GM23338 (cell line): Measurements from ENCODE around the gene FAM227B. TPM values are rescaled to one million over a fixed set of nuclear protein-coding genes. Genes with fewer than 3 reads are reported as not detected.

Experiments
- ATAC-seq: fragments of 200-7000 bp; cut with Tn5 transposase; 3 replicates; pipeline ENCODE4 v1.9.1; 2020
- DNase-seq: peaks from one replicate; pipeline ENCODE4 v3.0.0-alpha.2; 2015; ENCODE audit warnings: low spot score
- H2AFZ ChIP-seq: fragments of 200-600 bp; sonication (generic); 2 replicates; pipeline ENCODE4 v1.8.0; 2016; ENCODE audit warnings: antibody characterized with exemption, mild to moderate bottlenecking, moderate library complexity
- H3F3A ChIP-seq: fragments of 200-600 bp; sonication (generic); replicated peaks from 2 replicates; pipeline ENCODE4 v1.8.0; 2017; ENCODE audit warnings: antibody characterized with exemption, mixed run types, low read depth
- H3K27ac ChIP-seq: fragments of 200-600 bp; sonication (generic); 2 replicates; pipeline ENCODE4 v1.6.1; 2016; ENCODE audit warnings: low read depth
- H3K27me3 ChIP-seq: fragments of 200-600 bp; sonication (generic); 2 replicates; pipeline ENCODE4 v1.8.0; 2016; ENCODE audit warnings: mild to moderate bottlenecking, mixed run types, moderate library complexity; ENCODE audit not compliant: insufficient read depth
- H3K36me3 ChIP-seq: fragments of 200-600 bp; sonication (generic); 2 replicates; pipeline ENCODE4 v1.8.0; 2016; ENCODE audit warnings: mild to moderate bottlenecking; ENCODE audit not compliant: insufficient read depth
- H3K4me1 ChIP-seq: fragments of 200-600 bp; sonication (generic); 2 replicates; pipeline ENCODE4 v1.8.0; 2016; ENCODE audit warnings: mild to moderate bottlenecking, moderate library complexity; ENCODE audit not compliant: insufficient read depth
- H3K4me2 ChIP-seq: fragments of 200-600 bp; sonication (generic); 2 replicates; pipeline ENCODE4 v1.7.1; 2017; ENCODE audit warnings: mixed run types
- H3K4me3 ChIP-seq: fragments of 200-600 bp; sonication (generic); 2 replicates; pipeline ENCODE4 v1.6.1; 2016; ENCODE audit warnings: mixed run types
- H3K79me2 ChIP-seq: fragments of 200-600 bp; sonication (generic); replicated peaks from 2 replicates; pipeline ENCODE4 v1.8.0; 2017; ENCODE audit warnings: mild to moderate bottlenecking; ENCODE audit not compliant: insufficient read depth
- H3K9me2 ChIP-seq: fragments of 200-600 bp; sonication (generic); 2 replicates; pipeline ENCODE4 v1.8.0; 2017; ENCODE audit not compliant: insufficient read depth
- H4K20me1 ChIP-seq: fragments of 200-600 bp; sonication (generic); replicated peaks from 2 replicates; pipeline ENCODE4 v1.8.0; 2017; ENCODE audit warnings: mild to moderate bottlenecking; ENCODE audit not compliant: insufficient read depth
- H3K27ac Mint-ChIP-seq: 2 replicates; pipeline ENCODE4 v1.8.0; 2020; ENCODE audit warnings: inconsistent platforms, mild to moderate bottlenecking, moderate library complexity, mixed read lengths
- H3K27me3 Mint-ChIP-seq: 3 replicates; pipeline ENCODE4 v1.8.0; 2022; ENCODE audit warnings: low read depth, mild to moderate bottlenecking, moderate library complexity, mixed read lengths, inconsistent platforms; ENCODE audit not compliant: insufficient read depth, poor library complexity
- H3K36me3 Mint-ChIP-seq: 3 replicates; pipeline ENCODE4 v1.8.0; 2021; ENCODE audit warnings: low read depth, mild to moderate bottlenecking, inconsistent platforms, moderate library complexity, mixed read lengths
- H3K4me1 Mint-ChIP-seq: 3 replicates; pipeline ENCODE4 v1.8.0; 2020; ENCODE audit warnings: mild to moderate bottlenecking, inconsistent platforms, mixed read lengths
- H3K4me3 Mint-ChIP-seq: 3 replicates; pipeline ENCODE4 v1.8.0; 2021; ENCODE audit warnings: moderate library complexity, mild to moderate bottlenecking, inconsistent platforms, mixed read lengths
- H3K9me3 Mint-ChIP-seq: 3 replicates; pipeline ENCODE4 v1.8.0; 2020; ENCODE audit warnings: moderate library complexity, mild to moderate bottlenecking, inconsistent platforms, mixed read lengths
- CREB1 ChIP-seq: fragments of 250-450 bp; sonication (Bioruptor Pico); IDR thresholded peaks from 2 replicates; pipeline ENCODE4 v1.5.0; 2020; ENCODE audit warnings: low read depth, mild to moderate bottlenecking, moderate library complexity
- EZH2 ChIP-seq: fragments of 200-600 bp; sonication (generic); IDR thresholded peaks from one replicate; pipeline ENCODE4 v1.8.0; 2017; ENCODE audit warnings: antibody characterized with exemption, mild to moderate bottlenecking, low read depth; ENCODE audit not compliant: unreplicated experiment
- NANOG ChIP-seq: IDR thresholded peaks from 2 replicates; pipeline ENCODE4 v1.6.1; 2016; ENCODE audit warnings: antibody characterized with exemption, borderline replicate concordance
- ZNF331 ChIP-seq: fragments of 250-450 bp; sonication (Bioruptor Pico); IDR thresholded peaks from 2 replicates; pipeline ENCODE4 v1.5.0; 2020; ENCODE audit warnings: low read depth, mild to moderate bottlenecking, moderate library complexity
- polyA plus RNA-seq: library from polyadenylated mRNA; unstranded; fragments of >200 nt; fragmentation: Nextera tagmentation; extraction: Ambion mirVana; gene quantifications from 2 replicates; pipeline ENCODE4 v1.2.1, GENCODE V29; 2016
- total RNA-seq: library from RNA; depleted of rRNA; stranded (reverse); fragments of >200 nt; shearing (Covaris generic); gene quantifications from 2 replicates; pipeline ENCODE4 v1.2.3, GENCODE V29; 2014
- TF ChIP-seq, protein P1 (sequence below): fragments of 250-450 bp; sonication (Bioruptor Pico); IDR thresholded peaks from 2 replicates; pipeline ENCODE4 v1.5.0; 2020; ENCODE audit warnings: mild to moderate bottlenecking, moderate library complexity
- TF ChIP-seq, protein P2 (sequence below), 2 experiments: fragments of 200-600 bp in 1 of 2; sonication (generic) in 1 of 2; conservative IDR thresholded peaks; 2 replicates each; pipeline versions ENCODE4 v1.5.1 to v1.6.1; 2016 to 2017; ENCODE audit warnings: antibody characterized with exemption in 2 of 2, low read depth in 2 of 2, mild to moderate bottlenecking in 2 of 2, moderate library complexity in 1 of 2
- TF ChIP-seq, protein P3 (sequence below): IDR thresholded peaks from 2 replicates; pipeline ENCODE4 v1.6.1; 2016; ENCODE audit warnings: antibody characterized with exemption

FAM227B gene
- total and polyA plus RNA-seq, 2 experiments from 2014 or later: 2.6 to 10.2 TPM

DNA sequence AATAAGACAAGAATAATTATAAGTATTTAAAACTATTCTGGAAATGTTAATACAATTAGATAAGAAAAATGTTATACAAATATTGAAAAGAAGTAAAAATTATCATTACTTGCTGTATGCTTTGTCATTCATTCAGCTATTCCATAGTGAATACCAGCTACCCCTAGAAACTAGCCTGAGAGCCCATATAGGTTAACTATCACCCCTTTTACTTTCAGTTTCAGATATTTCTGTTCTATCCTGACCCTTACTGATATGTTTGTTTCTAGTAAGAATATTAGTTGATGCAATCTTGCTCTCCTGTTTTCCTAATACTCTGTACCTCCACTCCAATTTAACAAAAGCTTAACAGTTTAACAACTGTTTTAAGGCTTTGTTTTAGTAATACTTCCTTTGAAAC lies 31.6 kb downstream of the FAM227B start (continued):
- TF ChIP-seq, protein P1, sequence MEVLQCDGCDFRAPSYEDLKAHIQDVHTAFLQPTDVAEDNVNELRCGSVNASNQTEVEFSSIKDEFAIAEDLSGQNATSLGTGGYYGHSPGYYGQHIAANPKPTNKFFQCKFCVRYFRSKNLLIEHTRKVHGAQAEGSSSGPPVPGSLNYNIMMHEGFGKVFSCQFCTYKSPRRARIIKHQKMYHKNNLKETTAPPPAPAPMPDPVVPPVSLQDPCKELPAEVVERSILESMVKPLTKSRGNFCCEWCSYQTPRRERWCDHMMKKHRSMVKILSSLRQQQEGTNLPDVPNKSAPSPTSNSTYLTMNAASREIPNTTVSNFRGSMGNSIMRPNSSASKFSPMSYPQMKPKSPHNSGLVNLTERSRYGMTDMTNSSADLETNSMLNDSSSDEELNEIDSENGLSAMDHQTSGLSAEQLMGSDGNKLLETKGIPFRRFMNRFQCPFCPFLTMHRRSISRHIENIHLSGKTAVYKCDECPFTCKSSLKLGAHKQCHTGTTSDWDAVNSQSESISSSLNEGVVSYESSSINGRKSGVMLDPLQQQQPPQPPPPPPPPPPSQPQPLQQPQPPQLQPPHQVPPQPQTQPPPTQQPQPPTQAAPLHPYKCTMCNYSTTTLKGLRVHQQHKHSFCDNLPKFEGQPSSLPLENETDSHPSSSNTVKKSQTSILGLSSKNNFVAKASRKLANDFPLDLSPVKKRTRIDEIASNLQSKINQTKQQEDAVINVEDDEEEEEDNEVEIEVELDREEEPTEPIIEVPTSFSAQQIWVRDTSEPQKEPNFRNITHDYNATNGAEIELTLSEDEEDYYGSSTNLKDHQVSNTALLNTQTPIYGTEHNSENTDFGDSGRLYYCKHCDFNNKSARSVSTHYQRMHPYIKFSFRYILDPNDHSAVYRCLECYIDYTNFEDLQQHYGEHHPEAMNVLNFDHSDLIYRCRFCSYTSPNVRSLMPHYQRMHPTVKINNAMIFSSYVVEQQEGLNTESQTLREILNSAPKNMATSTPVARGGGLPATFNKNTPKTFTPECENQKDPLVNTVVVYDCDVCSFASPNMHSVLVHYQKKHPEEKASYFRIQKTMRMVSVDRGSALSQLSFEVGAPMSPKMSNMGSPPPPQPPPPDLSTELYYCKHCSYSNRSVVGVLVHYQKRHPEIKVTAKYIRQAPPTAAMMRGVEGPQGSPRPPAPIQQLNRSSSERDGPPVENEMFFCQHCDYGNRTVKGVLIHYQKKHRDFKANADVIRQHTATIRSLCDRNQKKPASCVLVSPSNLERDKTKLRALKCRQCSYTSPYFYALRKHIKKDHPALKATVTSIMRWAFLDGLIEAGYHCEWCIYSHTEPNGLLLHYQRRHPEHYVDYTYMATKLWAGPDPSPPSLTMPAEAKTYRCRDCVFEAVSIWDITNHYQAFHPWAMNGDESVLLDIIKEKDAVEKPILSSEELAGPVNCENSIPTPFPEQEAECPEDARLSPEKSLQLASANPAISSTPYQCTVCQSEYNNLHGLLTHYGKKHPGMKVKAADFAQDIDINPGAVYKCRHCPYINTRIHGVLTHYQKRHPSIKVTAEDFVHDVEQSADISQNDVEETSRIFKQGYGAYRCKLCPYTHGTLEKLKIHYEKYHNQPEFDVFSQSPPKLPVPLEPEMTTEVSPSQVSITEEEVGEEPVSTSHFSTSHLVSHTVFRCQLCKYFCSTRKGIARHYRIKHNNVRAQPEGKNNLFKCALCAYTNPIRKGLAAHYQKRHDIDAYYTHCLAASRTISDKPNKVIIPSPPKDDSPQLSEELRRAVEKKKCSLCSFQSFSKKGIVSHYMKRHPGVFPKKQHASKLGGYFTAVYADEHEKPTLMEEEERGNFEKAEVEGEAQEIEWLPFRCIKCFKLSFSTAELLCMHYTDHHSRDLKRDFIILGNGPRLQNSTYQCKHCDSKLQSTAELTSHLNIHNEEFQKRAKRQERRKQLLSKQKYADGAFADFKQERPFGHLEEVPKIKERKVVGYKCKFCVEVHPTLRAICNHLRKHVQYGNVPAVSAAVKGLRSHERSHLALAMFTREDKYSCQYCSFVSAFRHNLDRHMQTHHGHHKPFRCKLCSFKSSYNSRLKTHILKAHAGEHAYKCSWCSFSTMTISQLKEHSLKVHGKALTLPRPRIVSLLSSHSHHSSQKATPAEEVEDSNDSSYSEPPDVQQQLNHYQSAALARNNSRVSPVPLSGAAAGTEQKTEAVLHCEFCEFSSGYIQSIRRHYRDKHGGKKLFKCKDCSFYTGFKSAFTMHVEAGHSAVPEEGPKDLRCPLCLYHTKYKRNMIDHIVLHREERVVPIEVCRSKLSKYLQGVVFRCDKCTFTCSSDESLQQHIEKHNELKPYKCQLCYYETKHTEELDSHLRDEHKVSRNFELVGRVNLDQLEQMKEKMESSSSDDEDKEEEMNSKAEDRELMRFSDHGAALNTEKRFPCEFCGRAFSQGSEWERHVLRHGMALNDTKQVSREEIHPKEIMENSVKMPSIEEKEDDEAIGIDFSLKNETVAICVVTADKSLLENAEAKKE (CRISPR knock-in tag): no peak
- TF ChIP-seq, protein P2, sequence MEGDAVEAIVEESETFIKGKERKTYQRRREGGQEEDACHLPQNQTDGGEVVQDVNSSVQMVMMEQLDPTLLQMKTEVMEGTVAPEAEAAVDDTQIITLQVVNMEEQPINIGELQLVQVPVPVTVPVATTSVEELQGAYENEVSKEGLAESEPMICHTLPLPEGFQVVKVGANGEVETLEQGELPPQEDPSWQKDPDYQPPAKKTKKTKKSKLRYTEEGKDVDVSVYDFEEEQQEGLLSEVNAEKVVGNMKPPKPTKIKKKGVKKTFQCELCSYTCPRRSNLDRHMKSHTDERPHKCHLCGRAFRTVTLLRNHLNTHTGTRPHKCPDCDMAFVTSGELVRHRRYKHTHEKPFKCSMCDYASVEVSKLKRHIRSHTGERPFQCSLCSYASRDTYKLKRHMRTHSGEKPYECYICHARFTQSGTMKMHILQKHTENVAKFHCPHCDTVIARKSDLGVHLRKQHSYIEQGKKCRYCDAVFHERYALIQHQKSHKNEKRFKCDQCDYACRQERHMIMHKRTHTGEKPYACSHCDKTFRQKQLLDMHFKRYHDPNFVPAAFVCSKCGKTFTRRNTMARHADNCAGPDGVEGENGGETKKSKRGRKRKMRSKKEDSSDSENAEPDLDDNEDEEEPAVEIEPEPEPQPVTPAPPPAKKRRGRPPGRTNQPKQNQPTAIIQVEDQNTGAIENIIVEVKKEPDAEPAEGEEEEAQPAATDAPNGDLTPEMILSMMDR (conservative IDR thresholded peaks at IDR 0.05; ENCODE audit: low read depth in 2 of 2): no peak
- no peak for TF ChIP-seq EZH2
- TF ChIP-seq, protein P3, sequence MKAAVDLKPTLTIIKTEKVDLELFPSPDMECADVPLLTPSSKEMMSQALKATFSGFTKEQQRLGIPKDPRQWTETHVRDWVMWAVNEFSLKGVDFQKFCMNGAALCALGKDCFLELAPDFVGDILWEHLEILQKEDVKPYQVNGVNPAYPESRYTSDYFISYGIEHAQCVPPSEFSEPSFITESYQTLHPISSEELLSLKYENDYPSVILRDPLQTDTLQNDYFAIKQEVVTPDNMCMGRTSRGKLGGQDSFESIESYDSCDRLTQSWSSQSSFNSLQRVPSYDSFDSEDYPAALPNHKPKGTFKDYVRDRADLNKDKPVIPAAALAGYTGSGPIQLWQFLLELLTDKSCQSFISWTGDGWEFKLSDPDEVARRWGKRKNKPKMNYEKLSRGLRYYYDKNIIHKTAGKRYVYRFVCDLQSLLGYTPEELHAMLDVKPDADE: no peak
- TF ChIP-seq NANOG: no peak
- no peak for TF ChIP-seq ZNF331 (CRISPR knock-in tag)

DNA sequence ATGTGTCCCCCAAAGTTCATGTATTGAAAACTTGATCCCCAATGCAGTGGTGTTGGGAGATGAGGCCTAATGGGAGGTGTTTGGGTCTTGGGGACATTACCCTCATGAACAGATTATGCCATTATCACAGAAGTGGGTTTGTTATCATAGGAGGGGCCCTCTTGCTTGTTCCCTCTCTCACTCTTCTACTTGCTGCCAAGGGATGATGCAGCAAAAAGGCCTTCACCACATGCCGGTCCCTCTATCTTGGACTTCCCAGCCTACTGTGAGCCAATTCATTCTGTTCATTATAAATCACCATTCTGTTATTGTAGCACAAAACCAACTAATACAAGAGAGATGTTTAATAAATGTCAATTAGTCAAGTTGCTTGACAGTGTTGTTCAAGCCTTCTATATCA lies 47.2 kb downstream of the FAM227B start:
- H3K27ac ChIP-seq: no peak overlapping the region
- no peaks in the 10 kb centered on the region for H3K4me1 ChIP-seq
- no peaks in the 10 kb centered on the region for H3K36me3 Mint-ChIP-seq
- no peaks in the 10 kb centered on the region for H3K9me2 ChIP-seq
- H3K79me2 ChIP-seq: no peaks in the 10 kb centered on the region
- H3F3A ChIP-seq: no peaks in the 10 kb centered on the region
- no peak overlapping the region for H3K4me3 ChIP-seq
- DNase-seq: no peak
- H3K27me3 Mint-ChIP-seq: peaks cover 1% of the 10 kb centered on the region
- H4K20me1 ChIP-seq: no peaks in the 10 kb centered on the region
- ATAC-seq: no peak
- no peak overlapping the region for H3K4me2 ChIP-seq
- no peak overlapping the region for H3K4me3 Mint-ChIP-seq
- H3K27me3 ChIP-seq: no peaks in the 10 kb centered on the region
- no peaks in the 10 kb centered on the region for H3K36me3 ChIP-seq
- H3K9me3 Mint-ChIP-seq: no peaks in the 10 kb centered on the region
- 0 out of 3 replicates have a peak, but pooled peaks cover under 1% of the 10 kb centered on the region for H3K4me1 Mint-ChIP-seq
- no peak overlapping the region for H2AFZ ChIP-seq
- H3K27ac Mint-ChIP-seq: peak overlapping the region; percentile 55; the same call in 1 of the 2 replicates
- TF ChIP-seq EZH2 (no peak), CREB1 (CRISPR knock-in tag) (no peak)
